ENCODE measurements around the gene MSH2. TPM values are rescaled to one million over a fixed set of nuclear protein-coding genes. Genes with fewer than 3 reads are reported as not detected.
A peak's percentile ranks its signal among the peaks of the same experiment; 100 is the strongest.
"Not testable (repeated sequence)": the region's sequence is repeated elsewhere in the genome, so short reads cannot be mapped to it uniquely, and the experiment has no call there.

Gene MSH2
- total RNA-seq, 8 experiments from 2014 or later = 8.9 to 86.9 (median 50.6) TPM

GRCh38 chr2:47488870-47489584 is 86.1 kb downstream of the MSH2 start:
- in situ Hi-C loops (cut with MboI; ENCODE audit: low pct_unique_long_range_greater_than_20kb in 2 of 9, low sequenced_read_pairs in 9 of 9, unreplicated experiment in 9 of 9) = no loop called here
- Histone ChIP-seq H3K27ac (no peak overlapping the region), H3K4me1 (replicated peaks in 1 of 2) (no peaks in the 10 kb centered on the region), H3K4me3 (no peak overlapping the region)
- ATAC-seq (replicated peaks in 6 of 8) = peak in 4 of 8 experiments; percentile 24 to 57 (median 40)
- 56 to 100% (median 85%) methylated on average over 1 to 8 of the region's 9 CpGs for WGBS, 10 experiments

DNA sequence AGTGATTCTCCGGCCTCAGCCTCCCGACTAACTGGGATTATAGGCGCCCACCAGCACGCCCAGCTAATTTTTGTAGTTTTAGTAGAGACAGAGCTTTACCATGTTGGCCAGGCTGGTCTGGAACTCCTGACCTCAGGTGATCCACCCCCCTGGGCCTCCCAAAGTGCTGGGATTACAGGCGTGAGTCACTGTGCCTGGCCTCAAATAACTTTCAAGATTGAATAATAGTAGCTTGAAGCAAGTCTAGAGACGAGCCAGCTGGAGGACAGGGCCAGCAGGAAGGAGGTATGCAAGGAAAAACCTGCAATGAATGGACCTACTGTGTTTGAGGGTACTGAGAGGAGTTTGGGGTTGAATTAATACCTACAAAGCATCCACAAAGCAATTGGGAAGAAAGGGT is 87.5 kb downstream of the MSH2 start:
- Histone ChIP-seq H3K4me3 (no peak overlapping the region), H3K4me1 (replicated peaks in 1 of 2) (no peaks in the 10 kb centered on the region), H3K27ac (no peak overlapping the region)
- in situ Hi-C loops (cut with MboI; ENCODE audit: low pct_unique_long_range_greater_than_20kb in 2 of 9, low sequenced_read_pairs in 9 of 9, unreplicated experiment in 9 of 9) = no loop called here
- 33 to 100% (median 91%) methylated on average over 1 to 6 of the region's 6 CpGs; no CpG with 5 or more reads in 4 of the 10 experiments for WGBS, 10 experiments
- ATAC-seq (replicated peaks in 6 of 8) = peak in 1 of 8 experiments; percentile 33

DNA sequence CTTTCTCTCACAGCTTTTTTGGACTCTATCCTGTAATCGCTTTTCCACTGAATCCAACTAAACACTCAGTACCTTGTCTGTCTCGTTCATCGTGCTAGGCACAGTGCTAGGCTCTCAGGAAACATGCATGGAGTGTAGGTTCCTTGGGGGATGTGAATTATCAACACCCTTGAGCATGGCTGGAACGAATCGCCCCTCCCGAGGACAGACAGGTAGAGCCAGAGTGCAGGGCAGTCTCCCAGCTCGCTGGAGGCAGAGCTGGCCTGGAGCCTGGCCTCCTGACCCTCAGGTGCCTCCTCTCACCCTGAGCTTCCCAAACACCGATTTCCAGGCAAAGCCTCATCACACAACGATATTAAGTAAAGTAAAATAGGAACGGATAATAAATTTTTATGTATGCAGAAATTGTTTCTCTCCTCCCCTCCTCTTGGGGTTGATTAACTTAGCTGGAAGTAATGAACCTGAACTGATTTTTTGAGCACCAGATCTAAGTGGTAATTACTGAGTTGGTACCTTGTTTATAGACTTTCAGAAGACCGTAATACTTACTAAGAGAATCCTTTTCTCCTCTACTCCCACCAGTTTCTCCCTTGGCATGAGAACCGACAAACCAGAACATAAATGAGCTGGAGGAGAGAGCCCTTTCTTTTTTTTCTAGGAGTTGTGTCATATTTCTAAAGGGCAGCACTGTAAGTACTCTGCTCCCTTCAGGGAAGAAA is 90.5 kb downstream of the MSH2 start:
- H3K4me1 ChIP-seq (replicated peaks in 1 of 2) = no peaks in the 10 kb centered on the region
- 67 to 100% (median 96%) methylated on average over 1 to 11 of the region's 12 CpGs for WGBS, 10 experiments
- H3K4me3 ChIP-seq = no peak overlapping the region
- H3K27ac ChIP-seq = no peak overlapping the region
- no peak for ATAC-seq (replicated peaks in 6 of 8)
- in situ Hi-C loops (cut with MboI; ENCODE audit: low pct_unique_long_range_greater_than_20kb in 2 of 9, low sequenced_read_pairs in 9 of 9, unreplicated experiment in 9 of 9) = no loop called here

DNA sequence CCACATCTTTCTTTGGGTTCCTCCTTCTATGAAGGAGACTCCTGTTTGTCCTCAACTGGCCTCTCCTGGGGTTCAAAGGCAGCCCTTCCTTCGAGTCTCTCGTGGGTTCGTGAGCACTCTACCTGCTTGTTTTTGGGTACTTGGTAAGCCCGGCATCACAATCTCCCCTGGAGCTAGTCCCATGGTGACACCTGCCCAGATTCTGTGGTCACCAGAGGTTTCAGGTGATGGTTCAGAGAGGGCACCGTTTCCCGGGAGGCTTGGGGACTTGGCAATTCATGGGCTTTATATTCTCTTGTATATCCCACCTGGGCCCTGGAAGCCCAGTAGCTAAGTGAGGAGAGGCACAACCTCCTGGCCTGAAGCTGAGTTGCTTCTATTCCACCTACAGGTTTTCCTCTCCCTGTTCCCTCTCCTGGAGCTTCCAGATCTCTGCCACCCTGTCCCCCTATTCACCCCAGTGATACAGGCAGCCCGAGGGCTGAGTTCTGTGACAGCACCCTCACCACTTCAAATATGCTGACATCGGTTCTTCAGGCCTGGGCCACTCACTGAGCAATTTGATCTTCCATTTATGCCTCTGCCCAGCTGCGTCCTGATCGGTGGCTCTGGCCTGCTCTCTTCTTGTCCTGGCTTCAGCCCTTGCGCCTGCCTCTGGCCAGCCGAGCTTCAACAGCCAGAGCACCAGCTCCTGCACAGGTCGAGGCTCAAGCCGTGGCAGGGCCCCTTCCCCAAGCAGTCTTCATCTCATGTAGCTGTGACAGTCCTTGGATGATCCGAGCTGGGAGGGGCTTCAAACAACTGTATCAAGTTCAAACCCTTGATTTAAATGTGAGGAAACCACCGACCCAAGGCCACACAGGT is 91.5 kb downstream of the MSH2 start:
- in situ Hi-C loops (cut with MboI; ENCODE audit: low pct_unique_long_range_greater_than_20kb in 2 of 9, low sequenced_read_pairs in 9 of 9, unreplicated experiment in 9 of 9) = no loop called here
- Histone ChIP-seq H3K4me3 (no peak overlapping the region), H3K27ac (no peak overlapping the region), H3K4me1 (replicated peaks in 1 of 2) (no peaks in the 10 kb centered on the region)
- no peak for ATAC-seq (replicated peaks in 6 of 8)
- 20 to 100% (median 89%) methylated on average over 1 to 4 of the region's 16 CpGs; no CpG with 5 or more reads in 2 of the 10 experiments for WGBS, 10 experiments

GRCh38 chr2:47497843-47498460 is 95.0 kb downstream of the MSH2 start:
- WGBS, 10 experiments = 0 to 89% (median 80%) methylated on average over 1 to 6 of the region's 8 CpGs; no CpG with 5 or more reads in 2 of the 10 experiments
- no peaks in the 10 kb centered on the region for H3K4me1 ChIP-seq (replicated peaks in 1 of 2)
- H3K27ac ChIP-seq = no peak overlapping the region
- no peak overlapping the region for H3K4me3 ChIP-seq
- ATAC-seq (replicated peaks in 6 of 8) = no peak
- in situ Hi-C loops (cut with MboI; ENCODE audit: low pct_unique_long_range_greater_than_20kb in 2 of 9, low sequenced_read_pairs in 9 of 9, unreplicated experiment in 9 of 9) = no loop called here

DNA sequence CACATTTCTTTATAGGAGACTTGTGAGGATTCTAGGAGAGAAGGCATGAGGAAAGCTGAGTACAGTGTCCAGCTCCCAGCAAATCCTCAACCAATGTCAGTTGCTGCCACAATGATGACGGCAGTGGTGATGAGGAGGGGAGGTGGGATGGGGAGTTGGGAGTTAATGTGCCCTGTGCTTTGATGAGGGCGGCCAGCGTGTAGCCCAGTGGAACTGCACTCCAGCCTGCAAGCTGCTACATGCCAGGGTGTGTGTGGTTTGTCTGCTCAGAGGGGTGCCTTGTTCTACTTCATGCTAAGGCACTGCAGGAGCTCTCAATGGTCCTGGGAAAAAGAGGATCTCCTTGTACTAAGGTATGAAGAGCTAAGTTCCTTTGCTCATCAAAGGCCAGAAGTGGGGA is 96.1 kb downstream of the MSH2 start:
- ATAC-seq (replicated peaks in 6 of 8) = no peak
- Histone ChIP-seq H3K4me1 (replicated peaks in 1 of 2) (no peaks in the 10 kb centered on the region), H3K27ac (no peak overlapping the region), H3K4me3 (no peak overlapping the region)
- 100% methylated on average over 1 of the region's 3 CpGs; no CpG with 5 or more reads in 9 of the 10 experiments for WGBS, 10 experiments
- in situ Hi-C loops (cut with MboI; ENCODE audit: low pct_unique_long_range_greater_than_20kb in 2 of 9, low sequenced_read_pairs in 9 of 9, unreplicated experiment in 9 of 9) = no loop called here

DNA sequence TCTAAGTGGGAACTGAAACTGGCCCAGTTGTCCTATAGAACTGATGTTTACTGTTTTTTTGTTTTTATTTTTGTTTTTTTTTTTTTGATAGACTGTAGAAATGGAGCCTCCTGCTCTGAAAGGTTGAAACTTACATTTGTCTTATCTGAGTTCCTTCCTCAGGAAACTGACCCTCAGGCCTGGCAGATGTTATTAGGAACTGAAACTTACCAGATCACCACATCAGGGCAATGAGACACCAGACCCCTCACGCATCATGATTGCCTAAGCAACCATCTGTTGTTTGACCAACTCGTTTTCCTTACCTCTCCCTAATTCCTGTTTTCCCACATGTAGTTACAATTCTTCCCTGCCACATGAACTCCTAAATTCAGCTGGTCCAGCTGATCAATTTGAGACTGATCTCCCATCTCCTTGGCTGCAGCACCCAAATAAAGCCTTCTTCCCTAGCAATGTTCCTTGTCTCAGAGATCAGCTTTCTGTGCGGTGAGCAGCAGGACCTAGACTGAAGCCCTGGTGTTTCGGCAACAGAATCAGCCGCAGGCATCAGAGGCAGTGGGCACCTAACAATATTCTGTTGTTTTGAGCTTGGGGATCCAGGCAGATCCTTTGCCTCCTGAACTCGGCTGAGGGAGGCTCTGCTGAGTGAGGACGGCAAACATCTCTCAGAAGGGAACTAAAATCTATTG is 96.8 kb downstream of the MSH2 start:
- Histone ChIP-seq H3K4me3 (no peak overlapping the region), H3K4me1 (replicated peaks in 1 of 2) (no peaks in the 10 kb centered on the region), H3K27ac (no peak overlapping the region)
- 20 to 100% (median 82%) methylated on average over 1 to 5 of the region's 7 CpGs; no CpG with 5 or more reads in 1 of the 10 experiments for WGBS, 10 experiments
- no peak for ATAC-seq (replicated peaks in 6 of 8)
- in situ Hi-C loops (cut with MboI; ENCODE audit: low pct_unique_long_range_greater_than_20kb in 2 of 9, low sequenced_read_pairs in 9 of 9, unreplicated experiment in 9 of 9) = no loop called here

GRCh38 chr2:47501374-47502200 is 98.6 kb downstream of the MSH2 start:
- WGBS, 10 experiments = 21 to 100% (median 79%) methylated on average over 1 to 3 of the region's 3 CpGs; no CpG with 5 or more reads in 1 of the 10 experiments
- no peak for ATAC-seq (replicated peaks in 6 of 8)
- no peak overlapping the region for H3K4me3 ChIP-seq
- in situ Hi-C loops (cut with MboI; ENCODE audit: low pct_unique_long_range_greater_than_20kb in 2 of 9, low sequenced_read_pairs in 9 of 9, unreplicated experiment in 9 of 9) = no loop called here
- H3K4me1 ChIP-seq (replicated peaks in 1 of 2) = no peaks in the 10 kb centered on the region
- no peak overlapping the region for H3K27ac ChIP-seq

DNA sequence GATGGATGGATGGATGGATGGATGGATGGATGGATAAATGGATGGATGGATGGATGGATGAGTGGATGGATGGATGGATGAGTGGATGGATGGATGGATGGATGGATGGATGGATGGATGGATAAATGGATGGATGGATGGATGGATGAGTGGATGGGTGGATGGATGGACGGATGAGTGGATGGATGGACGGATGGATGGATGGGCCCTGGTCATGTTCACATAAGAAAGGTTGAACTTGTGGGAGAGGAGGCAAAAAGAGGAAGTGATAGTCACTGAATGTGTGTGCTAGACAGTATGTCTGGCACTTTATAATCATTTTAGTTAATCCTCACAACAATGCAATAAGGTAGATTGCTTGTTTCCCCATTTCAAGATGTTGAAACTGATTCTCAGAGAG is 99.5 kb downstream of the MSH2 start:
- H3K27ac ChIP-seq; H3K4me1 ChIP-seq (replicated peaks in 1 of 2); in situ Hi-C loops (cut with MboI; ENCODE audit: low pct_unique_long_range_greater_than_20kb in 2 of 9, low sequenced_read_pairs in 9 of 9, unreplicated experiment in 9 of 9); ATAC-seq (replicated peaks in 6 of 8); H3K4me3 ChIP-seq: not testable (repeated sequence)
- 32 to 80% (median 71%) methylated on average over 1 to 2 of the region's 2 CpGs; no CpG with 5 or more reads in 1 of the 10 experiments for WGBS, 10 experiments

DNA sequence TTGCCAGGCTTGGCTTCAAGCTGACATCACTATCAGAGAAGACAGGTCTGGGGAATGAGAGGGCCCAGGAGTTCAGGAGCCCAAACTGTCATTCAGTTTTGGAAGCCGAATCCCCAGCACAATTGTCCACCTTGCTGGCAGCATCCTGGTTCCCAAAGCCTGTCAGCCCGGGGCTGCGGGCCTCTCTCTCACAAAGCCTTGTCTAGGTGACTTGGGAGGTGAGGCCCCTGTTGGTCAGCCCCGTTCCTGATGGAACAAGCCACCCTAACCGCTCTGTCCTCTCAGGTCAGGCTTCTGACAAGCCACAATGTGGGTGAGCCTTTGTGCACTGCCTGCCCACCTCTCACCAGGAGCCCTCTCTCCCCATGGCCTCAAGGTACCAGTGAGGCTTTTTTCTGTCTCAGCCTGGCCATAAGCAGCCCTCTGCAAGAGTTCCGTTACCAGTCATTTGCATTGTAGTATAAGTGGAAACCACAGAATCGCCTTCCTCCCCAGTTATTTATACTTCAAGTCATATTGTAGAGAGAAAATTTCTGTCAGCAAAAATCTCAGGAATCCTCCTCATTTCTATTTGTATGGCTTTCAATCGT is 100.6 kb downstream of the MSH2 start:
- no peak overlapping the region for H3K27ac ChIP-seq
- ATAC-seq (replicated peaks in 6 of 8) = no peak
- 29 to 100% (median 85%) methylated on average over 1 to 7 of the region's 8 CpGs; no CpG with 5 or more reads in 4 of the 10 experiments for WGBS, 10 experiments
- H3K4me1 ChIP-seq (replicated peaks in 1 of 2) = no peaks in the 10 kb centered on the region
- H3K4me3 ChIP-seq = no peak overlapping the region
- in situ Hi-C loops (cut with MboI; ENCODE audit: low pct_unique_long_range_greater_than_20kb in 2 of 9, low sequenced_read_pairs in 9 of 9, unreplicated experiment in 9 of 9) = no loop called here

DNA sequence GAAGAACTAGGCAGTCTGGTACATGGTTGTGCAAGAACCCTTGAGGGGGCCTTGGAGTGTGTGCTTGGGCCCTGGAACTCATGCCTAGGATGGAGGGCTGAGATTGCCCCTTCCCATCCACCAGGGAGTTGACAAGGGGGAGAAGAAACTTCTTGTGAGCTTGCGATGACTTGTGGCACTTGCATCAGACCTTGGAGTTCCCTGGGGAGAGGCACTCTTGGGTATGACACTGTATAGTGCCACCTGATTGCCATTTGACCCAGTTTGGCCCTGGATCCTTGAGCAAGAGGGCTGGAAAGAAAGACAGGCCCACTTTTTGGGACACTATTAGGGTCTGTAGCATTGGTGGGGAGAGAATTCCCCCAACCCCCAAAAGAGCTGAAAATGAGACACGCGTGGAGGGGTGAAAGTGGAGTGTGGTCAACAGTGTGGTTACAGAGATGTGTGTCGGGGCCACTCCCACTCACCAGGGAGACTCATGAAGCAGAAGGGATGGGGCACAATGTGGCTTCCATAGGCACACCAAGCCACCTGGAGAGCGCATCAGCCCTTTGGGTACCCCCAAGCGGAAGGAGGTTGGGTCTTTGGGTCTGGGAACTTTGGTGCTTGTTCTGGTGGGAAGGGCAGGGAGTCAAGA is 101.3 kb downstream of the MSH2 start:
- no peak overlapping the region for H3K4me3 ChIP-seq
- in situ Hi-C loops (cut with MboI; ENCODE audit: low pct_unique_long_range_greater_than_20kb in 2 of 9, low sequenced_read_pairs in 9 of 9, unreplicated experiment in 9 of 9) = no loop called here
- no peaks in the 10 kb centered on the region for H3K4me1 ChIP-seq (replicated peaks in 1 of 2)
- no peak for ATAC-seq (replicated peaks in 6 of 8)
- H3K27ac ChIP-seq = no peak overlapping the region
- 100% methylated on average over 1 to 2 of the region's 6 CpGs; no CpG with 5 or more reads in 7 of the 10 experiments for WGBS, 10 experiments

Data from motor neuron (in vitro differentiated cells).